Bronchial epithelial cell (primary cell): ENCODE results near the gene NFATC3. TPM values are rescaled to one million over a fixed set of nuclear protein-coding genes. Genes with fewer than 3 reads are reported as not detected.

ENCODE experiments used
- DNase-seq: peaks from one replicate; pipeline ENCODE4 v3.0.0-alpha.2; 2010; ENCODE audit warnings: low read depth
- FAIRE-seq: peaks from 2 replicates; lab custom pipeline; 2011; peaks lifted over from hg19 to GRCh38; lab: Jason Lieb, UNC
- H3K27me3 ChIP-seq: 2 replicates; pipeline ENCODE4 v1.5.1; 2011; ENCODE audit warnings: low read length; ENCODE audit not compliant: control insufficient read depth, insufficient read depth
- H3K36me3 ChIP-seq: 2 replicates; pipeline ENCODE4 v1.5.1; 2011; ENCODE audit warnings: low read length; ENCODE audit not compliant: control insufficient read depth, insufficient read depth
- H3K4me3 ChIP-seq: 2 replicates; pipeline ENCODE4 v1.5.1; 2011; ENCODE audit warnings: mild to moderate bottlenecking, low read depth, low read length, control low read depth
- total RNA-seq: library from RNA; depleted of rRNA; stranded (reverse); fragments of >200 nt; gene quantifications from 2 replicates; pipeline ENCODE4 v1.2.1, GENCODE V29; 2014
- TF ChIP-seq, protein P1 (sequence below): IDR thresholded peaks from 2 replicates; pipeline ENCODE4 v1.5.1; 2011; ENCODE audit warnings: mild to moderate bottlenecking, moderate library complexity, low read length, control low read depth, inconsistent platforms; ENCODE audit not compliant: insufficient read depth, severe bottlenecking

Gene NFATC3
- total RNA-seq, 1 donor from 2014 or later, result 5.8 TPM

DNA sequence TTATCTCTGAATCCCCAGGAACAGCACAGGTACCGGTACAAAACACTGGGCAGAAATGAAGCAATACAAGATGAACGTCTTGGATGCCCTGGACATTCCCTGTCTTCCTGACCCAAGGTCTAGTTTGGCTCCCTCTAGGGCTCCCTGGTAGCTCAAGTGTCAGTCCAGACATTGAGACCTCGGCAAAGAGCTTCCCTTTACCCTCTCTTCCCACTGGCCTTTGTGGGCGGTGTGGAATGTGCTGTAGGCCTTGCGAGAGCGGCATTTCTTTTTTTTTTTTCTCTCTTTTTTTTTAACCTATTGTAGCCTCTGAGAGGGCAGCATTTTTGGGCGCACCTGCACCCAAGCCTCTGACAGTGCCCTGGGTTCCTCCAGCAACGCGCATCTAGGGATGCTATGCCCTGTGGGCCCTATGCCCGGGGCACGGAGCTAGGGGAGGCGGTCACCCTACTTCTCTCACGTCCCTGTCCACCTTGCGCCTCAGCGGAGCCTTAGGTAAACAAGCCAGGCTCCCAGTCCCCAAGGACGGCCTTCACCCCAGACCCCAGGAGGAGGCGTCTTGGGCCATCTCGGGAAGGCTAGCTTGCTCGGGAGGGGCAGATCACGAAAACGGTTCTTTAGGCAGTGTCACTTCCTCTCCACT lies 1.2 kb upstream of the NFATC3 start:
- TF ChIP-seq, protein P1, sequence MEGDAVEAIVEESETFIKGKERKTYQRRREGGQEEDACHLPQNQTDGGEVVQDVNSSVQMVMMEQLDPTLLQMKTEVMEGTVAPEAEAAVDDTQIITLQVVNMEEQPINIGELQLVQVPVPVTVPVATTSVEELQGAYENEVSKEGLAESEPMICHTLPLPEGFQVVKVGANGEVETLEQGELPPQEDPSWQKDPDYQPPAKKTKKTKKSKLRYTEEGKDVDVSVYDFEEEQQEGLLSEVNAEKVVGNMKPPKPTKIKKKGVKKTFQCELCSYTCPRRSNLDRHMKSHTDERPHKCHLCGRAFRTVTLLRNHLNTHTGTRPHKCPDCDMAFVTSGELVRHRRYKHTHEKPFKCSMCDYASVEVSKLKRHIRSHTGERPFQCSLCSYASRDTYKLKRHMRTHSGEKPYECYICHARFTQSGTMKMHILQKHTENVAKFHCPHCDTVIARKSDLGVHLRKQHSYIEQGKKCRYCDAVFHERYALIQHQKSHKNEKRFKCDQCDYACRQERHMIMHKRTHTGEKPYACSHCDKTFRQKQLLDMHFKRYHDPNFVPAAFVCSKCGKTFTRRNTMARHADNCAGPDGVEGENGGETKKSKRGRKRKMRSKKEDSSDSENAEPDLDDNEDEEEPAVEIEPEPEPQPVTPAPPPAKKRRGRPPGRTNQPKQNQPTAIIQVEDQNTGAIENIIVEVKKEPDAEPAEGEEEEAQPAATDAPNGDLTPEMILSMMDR, result peak; percentile 20
- FAIRE-seq, result no peak
- H3K4me3 ChIP-seq, result peak overlapping the region; percentile 62
- no peaks in the 10 kb centered on the region for H3K36me3 ChIP-seq
- DNase-seq, result no peak
- H3K27me3 ChIP-seq, result no peaks in the 10 kb centered on the region

DNA sequence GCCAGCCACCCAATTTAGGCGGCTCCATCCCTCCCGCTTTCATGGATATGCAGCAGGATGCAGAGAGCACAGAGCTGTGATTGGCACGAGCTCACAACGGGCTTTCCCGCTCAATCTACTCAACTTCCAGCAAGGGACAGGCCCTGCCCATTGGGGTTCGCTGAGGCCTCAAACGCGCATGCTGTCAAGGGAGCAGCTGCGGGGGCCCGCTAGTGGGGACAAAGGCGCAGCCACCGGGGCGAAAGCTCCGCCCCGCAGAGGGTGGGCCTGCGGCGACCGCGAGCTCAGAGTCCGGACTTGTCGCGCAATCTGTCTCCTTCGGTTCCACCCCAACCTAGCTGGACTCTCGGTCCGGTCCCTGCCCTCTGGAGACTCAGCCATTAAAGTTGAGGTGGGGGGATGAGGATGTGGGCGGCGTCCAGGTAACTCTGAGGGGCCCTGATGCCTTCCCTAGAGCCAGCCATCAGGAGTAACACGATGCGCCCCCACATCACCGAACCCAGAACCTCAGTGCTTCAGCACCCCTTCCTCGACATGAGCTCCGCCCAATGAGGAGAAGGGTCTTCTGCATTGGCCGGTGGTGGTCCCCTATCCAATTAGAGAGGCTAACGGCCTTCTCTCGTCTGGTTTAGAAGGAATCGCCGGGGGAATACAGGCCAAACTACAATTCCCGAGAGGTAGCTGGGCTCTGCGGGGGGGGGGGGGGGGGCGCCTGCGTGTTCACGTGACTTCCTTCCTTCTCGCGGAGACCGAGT lies 489 bp upstream of the NFATC3 start:
- DNase-seq, result peak; percentile 38
- Histone ChIP-seq H3K4me3 (peak overlapping the region; percentile 62), H3K36me3 (no peaks in the 10 kb centered on the region), H3K27me3 (no peaks in the 10 kb centered on the region)
- TF ChIP-seq, protein P1, result no peak
- FAIRE-seq, result no peak

DNA sequence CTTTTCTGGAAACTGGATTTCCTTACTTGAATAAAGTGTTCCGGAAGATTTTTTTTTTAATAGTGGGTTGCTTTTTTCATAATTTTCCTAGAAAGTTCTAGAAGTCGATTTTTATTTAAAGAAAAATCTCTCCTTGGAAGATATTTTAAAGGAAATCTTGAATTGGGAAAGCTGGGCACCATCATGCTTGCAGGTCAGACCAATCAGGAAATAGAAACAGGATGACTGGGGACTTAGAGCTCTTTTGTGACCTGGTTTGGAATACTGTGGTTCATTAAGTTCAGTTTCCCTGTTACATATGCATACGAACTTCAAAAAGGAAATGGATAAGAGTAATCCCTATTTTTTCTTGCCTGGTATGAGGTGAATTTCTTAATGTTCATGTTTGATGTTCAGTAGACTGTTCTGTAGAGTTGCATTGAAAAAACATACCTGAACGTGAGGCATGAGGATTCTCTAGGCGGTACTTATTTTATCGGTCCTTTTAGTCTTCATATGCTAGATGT lies 1.2 kb downstream of the NFATC3 start:
- FAIRE-seq, result no peak
- Histone ChIP-seq H3K4me3 (peak overlapping the region; percentile 89), H3K27me3 (no peaks in the 10 kb centered on the region), H3K36me3 (no peaks in the 10 kb centered on the region)
- TF ChIP-seq, protein P1, result no peak
- DNase-seq, result peak; percentile 67

DNA sequence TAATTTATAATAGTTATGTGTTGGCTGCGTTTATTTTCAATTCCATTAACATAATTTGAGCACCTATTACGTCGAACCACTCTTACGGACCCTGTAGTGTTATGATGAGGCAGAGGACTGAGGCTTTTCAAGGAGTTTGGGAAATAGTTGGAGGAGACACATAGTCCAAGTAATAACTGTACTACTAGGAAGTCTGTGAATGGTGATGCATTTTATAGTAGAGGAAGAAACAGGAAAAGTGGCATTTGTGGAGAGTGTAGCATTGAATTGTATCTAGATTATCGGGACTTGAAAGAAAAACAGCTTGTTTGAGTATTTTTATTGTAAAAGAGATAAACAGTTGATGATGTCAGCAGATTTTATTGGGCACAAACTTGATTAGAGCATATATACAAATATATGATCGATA lies 1.7 kb downstream of the NFATC3 start:
- DNase-seq (no peak), FAIRE-seq (no peak)
- H3K4me3 ChIP-seq, result peak overlapping the region; percentile 89
- no peaks in the 10 kb centered on the region for H3K36me3 ChIP-seq
- TF ChIP-seq, protein P1, result no peak
- H3K27me3 ChIP-seq, result no peaks in the 10 kb centered on the region

DNA sequence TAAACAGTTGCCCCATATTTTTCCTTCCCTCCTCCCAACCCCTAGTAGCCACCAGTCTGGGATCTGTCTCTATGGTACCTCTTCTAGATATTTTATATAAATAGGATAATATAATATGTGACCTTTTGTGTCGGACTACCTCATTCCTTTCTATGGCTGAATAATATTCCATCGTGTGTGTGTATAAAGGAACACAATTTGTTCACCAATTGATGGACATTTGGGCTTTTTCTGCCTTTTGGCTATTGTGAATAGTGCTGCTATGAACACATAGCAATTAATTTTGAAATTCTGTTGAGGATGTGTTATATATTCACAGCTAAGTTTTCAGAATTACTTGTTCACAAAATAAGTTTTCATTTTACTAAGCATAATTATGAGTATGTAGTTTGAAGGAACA lies 2.5 kb downstream of the NFATC3 start:
- FAIRE-seq (no peak), DNase-seq (no peak)
- H3K27me3 ChIP-seq, result no peaks in the 10 kb centered on the region
- H3K4me3 ChIP-seq, result no peak overlapping the region
- no peaks in the 10 kb centered on the region for H3K36me3 ChIP-seq
- TF ChIP-seq, protein P1, result no peak
